ENCODE measurements around the gene KHK.
"Not testable (repeated sequence)": the region's sequence is repeated elsewhere in the genome, so short reads cannot be mapped to it uniquely, and the experiment has no call there.

Gene KHK

GRCh38 chr2:27060323-27060722, 26.2 kb upstream of the KHK start:
- DNase-seq = peak in 1 of 2 experiments; percentile 29

- DNase-seq = no peak
Observed at GRCh38 chr2:27065128-27065527, 21.4 kb upstream of the KHK start.

DNA sequence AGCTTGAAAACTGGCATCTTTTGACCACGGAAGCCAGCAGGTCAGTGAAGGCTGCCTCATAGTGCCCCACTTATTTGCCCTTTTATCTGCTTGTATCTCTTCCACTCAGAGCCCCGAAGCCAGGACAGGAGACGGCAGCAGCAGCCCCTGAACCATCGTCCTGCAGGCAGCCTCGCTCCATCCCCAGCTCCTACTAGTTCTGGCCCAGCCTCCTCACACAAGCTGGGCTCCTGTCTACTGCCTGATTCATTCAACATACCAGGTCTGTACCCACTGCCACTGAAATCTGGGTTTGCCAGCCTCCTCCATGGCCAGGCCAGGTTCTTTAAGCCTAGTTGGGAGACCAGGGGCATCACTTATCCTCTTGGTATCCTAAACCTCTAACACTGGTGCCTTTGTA, 19.2 kb upstream of the KHK start:
- DNase-seq = no peak

DNA sequence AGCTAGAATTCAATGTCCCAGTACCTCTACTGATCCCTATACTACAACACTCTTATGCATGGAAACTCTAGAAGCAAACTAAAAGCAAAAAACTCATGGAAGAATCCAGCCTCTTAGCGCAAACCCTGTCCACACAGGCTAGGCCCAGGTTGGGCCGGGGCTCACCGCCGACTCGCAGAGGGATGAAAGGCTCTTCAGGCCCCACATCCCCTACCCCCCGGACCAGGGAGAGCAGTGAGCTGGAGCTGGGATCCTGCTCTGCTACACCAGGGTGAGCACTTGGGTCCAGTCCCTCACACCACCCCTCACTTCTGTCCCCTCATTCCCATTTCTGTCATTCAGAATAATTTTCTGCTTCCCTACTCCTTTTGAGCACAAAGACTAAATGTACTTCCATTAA, 17.1 kb upstream of the KHK start:
- DNase-seq = no peak

DNA sequence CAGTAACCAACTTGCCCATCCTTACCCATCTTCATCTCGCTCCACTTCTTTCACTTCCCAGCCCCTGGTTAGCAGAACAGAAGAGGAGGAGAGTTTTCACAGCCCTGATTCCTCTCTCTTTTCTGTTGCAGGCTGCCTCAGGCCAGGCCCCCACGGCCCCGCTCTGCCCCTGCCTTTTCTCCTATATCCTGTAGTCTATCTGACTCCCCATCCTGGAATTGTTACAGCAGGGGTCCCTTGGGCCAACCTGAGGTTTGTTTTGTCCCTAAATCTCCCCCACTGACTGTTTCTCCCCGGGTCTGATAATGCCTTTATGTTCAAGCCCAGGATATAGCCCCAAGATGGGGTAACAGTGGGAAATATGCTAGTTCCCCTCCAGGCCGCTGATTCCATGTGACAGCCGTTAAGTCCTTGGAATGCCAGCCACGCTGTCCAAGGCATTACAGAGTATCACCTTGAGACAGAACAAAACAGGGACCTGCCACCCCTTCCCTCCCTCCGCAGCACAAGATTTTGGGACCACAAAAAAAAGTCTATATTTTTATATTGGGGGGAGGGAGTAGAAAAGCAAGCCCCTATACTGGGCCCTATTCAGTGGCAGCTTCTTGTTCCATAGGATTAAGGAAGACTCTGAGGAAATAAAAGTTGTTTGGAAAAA, 16.5 kb upstream of the KHK start:
- no peak for DNase-seq

GRCh38 chr2:27070653-27071276, 15.8 kb upstream of the KHK start:
- DNase-seq = no peak

DNA sequence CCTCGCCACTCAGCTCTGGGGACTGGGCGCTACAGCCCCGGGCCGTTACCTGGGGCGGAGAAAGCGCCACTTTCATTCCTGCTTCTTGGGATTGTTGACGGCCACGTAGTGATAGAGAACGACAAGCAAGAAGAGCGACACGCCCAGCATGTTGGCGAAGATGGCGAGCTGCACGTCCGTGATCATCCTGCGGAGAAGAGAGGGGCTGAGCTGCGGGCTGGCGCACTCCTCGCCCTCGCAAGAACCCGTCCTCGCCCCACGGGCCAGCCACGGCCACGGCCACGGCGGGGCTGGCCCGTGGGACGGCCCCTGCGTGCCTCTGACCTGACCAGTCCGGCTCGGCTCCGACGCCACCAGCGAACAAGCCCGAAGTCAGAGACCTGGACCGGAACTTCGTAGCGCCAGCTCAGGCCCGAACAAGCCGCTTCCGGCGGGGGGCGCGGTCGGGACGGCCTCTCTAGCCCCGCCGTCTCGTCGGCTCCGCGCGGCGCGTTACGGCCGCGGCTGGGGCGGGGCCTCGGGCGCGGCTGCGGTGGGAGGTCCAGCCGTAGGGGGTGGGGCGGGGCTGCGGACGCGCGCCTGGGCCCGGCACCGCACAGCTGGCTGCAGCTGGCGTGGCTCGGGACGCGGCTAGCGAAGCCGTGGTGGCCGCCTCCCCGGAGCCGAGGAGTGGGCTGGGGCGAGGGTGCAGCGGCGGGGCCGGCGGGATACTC, 15.1 kb upstream of the KHK start, which contains the start of gene OST4:
OST4 (minus strand) TSS at position 378 of the 713 bp plus-strand sequence.
- DNase-seq = peak; percentile 86 to 95

- DNase-seq = no peak
Observed at GRCh38 chr2:27071990-27072830, 14.4 kb upstream of the KHK start.

GRCh38 chr2:27072920-27073319, 13.7 kb upstream of the KHK start:
- DNase-seq = no peak

GRCh38 chr2:27073782-27074181, 12.8 kb upstream of the KHK start:
- no peak for DNase-seq

DNA sequence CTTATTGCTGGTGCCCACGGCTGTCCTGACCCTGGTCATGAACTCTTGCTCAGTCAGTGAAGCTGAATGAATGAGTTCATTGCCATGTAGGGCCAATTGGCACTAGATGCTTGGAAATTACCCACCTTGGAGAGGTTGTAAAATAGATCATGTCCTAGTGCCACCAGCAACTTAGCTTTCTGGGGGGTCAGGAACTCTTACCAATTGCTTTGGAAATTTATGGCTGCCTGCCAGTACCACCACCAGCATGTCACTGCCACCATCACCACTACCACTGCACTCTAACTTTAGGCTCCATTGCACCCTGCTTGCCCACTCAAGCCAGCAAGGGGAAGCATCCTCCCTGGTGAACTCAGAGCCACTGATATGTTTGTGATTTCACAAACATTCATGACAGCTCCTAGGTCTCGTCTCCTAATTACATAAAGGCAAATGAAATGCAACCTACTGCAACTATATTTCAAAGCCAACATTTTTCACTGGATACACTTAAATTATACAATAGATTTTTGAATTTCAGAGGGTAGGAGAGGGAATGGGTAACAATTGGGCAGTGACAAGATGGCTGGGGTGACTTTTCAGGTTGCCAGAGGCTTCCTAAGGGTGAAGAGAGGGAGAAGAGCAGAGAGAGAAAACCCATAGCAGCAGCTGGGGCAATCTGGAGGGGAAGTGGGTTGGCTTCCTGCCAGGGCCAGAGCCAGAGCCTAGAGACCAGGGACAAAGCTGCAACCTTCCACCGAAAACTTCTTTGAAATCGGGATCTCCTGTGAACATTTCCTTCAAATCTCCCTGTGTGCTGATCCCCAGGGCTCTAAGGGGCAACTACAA, 11.6 kb upstream of the KHK start:
- no peak for DNase-seq

DNA sequence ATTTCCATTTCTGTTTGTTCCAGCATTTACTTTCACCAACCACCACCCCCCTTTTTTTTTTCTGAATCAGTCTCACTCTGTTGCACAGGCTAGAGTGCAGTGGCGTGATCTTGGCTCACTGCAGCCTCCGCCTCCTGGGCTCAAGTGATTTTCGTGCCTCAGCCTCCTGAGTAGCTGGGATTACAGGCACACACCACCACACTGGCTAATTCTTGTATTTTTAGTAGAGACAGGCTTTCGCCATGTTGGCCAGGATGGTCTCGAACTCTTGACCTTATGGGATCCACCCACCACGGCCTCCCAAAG, 11.1 kb upstream of the KHK start:
- not testable (repeated sequence) for DNase-seq

DNA sequence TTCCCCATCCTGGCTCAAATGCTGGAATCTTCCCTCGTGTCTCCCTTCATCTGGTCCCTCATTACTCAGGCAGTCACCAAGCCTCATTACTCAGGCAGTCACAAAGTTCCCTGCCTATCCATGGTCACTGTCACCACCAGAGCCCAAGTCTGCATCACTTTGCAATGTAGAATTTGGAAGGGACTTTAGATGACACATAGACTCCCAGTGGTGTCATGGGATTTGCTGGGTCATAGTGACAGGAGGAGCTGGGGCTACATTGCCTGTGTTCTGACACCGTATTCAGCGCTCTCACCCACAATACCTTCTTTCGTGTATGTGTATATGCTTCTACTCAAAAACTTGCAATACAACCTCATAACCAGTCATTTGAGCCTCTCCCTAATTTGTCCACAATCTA, 10.2 kb upstream of the KHK start:
- DNase-seq = no peak

DNA sequence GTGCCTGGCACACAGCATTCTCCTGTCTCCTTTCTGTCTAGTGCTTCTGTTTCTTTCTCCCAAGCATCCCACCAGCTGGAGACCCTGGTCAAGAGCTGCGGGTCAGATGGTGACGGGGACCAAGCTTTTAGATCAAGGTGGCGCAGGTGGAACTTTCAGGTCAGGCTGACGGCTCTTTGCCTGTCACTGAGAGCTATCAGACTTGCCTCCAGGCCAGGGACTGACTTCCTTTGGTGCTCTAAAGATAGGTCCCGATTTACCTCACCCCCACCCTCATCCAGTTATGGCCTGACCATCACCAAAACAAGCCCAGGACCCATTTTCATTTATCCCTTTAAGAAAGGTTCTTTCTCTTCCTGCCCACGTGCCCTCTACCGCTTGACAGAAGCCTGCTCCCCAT, 9.3 kb upstream of the KHK start:
- DNase-seq = no peak

GRCh38 chr2:27078267-27079194, 8.0 kb upstream of the KHK start, which contains the start of gene EMILIN1:
Gene EMILIN1, plus strand, starts transcription at chr2:27078615. Its CDS starts 451 bp downstream, at chr2:27079066.
- no peak for DNase-seq

- no peak for DNase-seq
Observed at GRCh38 chr2:27079233-27080139, 7.1 kb upstream of the KHK start.

DNA sequence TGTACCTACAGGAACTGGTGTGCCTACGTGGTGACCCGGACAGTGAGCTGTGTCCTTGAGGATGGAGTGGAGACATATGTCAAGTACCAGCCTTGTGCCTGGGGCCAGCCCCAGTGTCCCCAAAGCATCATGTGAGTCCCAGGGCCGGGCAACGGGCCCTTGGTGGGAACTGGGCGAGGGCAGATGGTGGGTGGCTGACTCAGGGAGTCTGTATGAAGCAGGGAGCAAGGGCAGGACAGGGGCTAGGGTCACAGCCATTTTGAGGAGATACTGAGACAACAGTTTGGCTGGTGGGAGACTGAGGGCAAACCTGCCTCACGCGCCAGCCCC, 6.5 kb upstream of the KHK start:
- no peak for DNase-seq

GRCh38 chr2:27080603-27080936, 6.0 kb upstream of the KHK start:
- no peak for DNase-seq

GRCh38 chr2:27081984-27082772, 4.4 kb upstream of the KHK start:
- no peak for DNase-seq
